Mesenchymal stem cell (in vitro differentiated cells and primary cell): ENCODE data around the gene BBX.
A peak's percentile ranks its signal among the peaks of the same experiment; 100 is the strongest.

ENCODE experiments used
- DNase-seq: peaks from one replicate; pipeline ENCODE4 v3.0.0-alpha.2; 2013
- H2AFZ ChIP-seq: one replicate; pipeline ENCODE4 v1.6.1; 2013; ENCODE audit warnings: low read depth, mild to moderate bottlenecking, control low read depth, inconsistent platforms, low read length, moderate library complexity
- H2AK5ac ChIP-seq: 2 replicates; pipeline ENCODE4 v1.6.1; 2013; ENCODE audit warnings: low read length, moderate library complexity, mild to moderate bottlenecking, inconsistent platforms; ENCODE audit not compliant: severe bottlenecking
- H2BK120ac ChIP-seq: one replicate; pipeline ENCODE4 v1.6.1; 2013; ENCODE audit warnings: low read depth, mild to moderate bottlenecking, inconsistent platforms, low read length, moderate library complexity
- H2BK12ac ChIP-seq, 2 experiments: one replicate each; pipeline ENCODE4 v1.6.1; 2013; ENCODE audit warnings: inconsistent platforms in 2 of 2, low read length in 2 of 2, mild to moderate bottlenecking in 2 of 2, moderate library complexity in 2 of 2, control low read depth in 1 of 2
- H2BK15ac ChIP-seq: one replicate; pipeline ENCODE4 v1.6.1; 2013; ENCODE audit warnings: mild to moderate bottlenecking, low read depth, inconsistent platforms; ENCODE audit not compliant: poor library complexity, severe bottlenecking
- H2BK5ac ChIP-seq: 2 replicates; pipeline ENCODE4 v1.6.1; 2013; ENCODE audit warnings: low read depth, mild to moderate bottlenecking, low read length, control low read depth, inconsistent platforms; ENCODE audit not compliant: poor library complexity, severe bottlenecking
- H3K14ac ChIP-seq, 2 experiments: one replicate each; pipeline ENCODE4 v1.6.1; 2013; ENCODE audit warnings: inconsistent platforms in 2 of 2, low read length in 2 of 2, control low read depth in 1 of 2, mild to moderate bottlenecking in 1 of 2, moderate library complexity in 1 of 2
- H3K18ac ChIP-seq, 2 experiments: one replicate each; pipeline ENCODE4 v1.6.1; 2013; ENCODE audit warnings: inconsistent platforms in 2 of 2, low read length in 2 of 2, control low read depth in 1 of 2, low read depth in 1 of 2, mild to moderate bottlenecking in 1 of 2
- H3K23ac ChIP-seq, 2 experiments: one replicate each; pipeline ENCODE4 v1.6.1; 2013; ENCODE audit warnings: inconsistent platforms in 2 of 2, low read length in 2 of 2, mild to moderate bottlenecking in 2 of 2, moderate library complexity in 2 of 2, control low read depth in 1 of 2
- H3K27ac ChIP-seq: 2 replicates; pipeline ENCODE4 v1.5.1; 2013; ENCODE audit warnings: mild to moderate bottlenecking, moderate library complexity, low read length, control low read depth, inconsistent platforms; ENCODE audit not compliant: poor library complexity, severe bottlenecking
- H3K27me3 ChIP-seq, 2 experiments: 2 replicates each; pipeline versions ENCODE4 v1.6.1 to v1.7.0; 2013; ENCODE audit warnings: low read length in 2 of 2, mild to moderate bottlenecking in 2 of 2, moderate library complexity in 2 of 2, control low read depth in 1 of 2, inconsistent platforms in 1 of 2; ENCODE audit not compliant: control insufficient read depth in 1 of 2, insufficient read depth in 1 of 2
- H3K36me3 ChIP-seq, 2 experiments: 2 replicates each; pipeline versions ENCODE4 v1.6.1 to v1.7.0; 2013; ENCODE audit warnings: low read length in 2 of 2, control low read depth in 1 of 2, inconsistent platforms in 1 of 2, low read depth in 1 of 2, mild to moderate bottlenecking in 1 of 2; ENCODE audit not compliant: insufficient read depth in 2 of 2, control insufficient read depth in 1 of 2
- H3K4ac ChIP-seq, 2 experiments: one replicate each; pipeline ENCODE4 v1.6.1; 2013; ENCODE audit warnings: inconsistent platforms in 2 of 2, low read length in 2 of 2, mild to moderate bottlenecking in 2 of 2, moderate library complexity in 2 of 2, control low read depth in 1 of 2, low read depth in 1 of 2
- H3K4me1 ChIP-seq: 2 replicates; pipeline ENCODE4 v1.6.1; 2013; ENCODE audit warnings: low read depth, low read length, control low read depth; ENCODE audit not compliant: control insufficient read depth, insufficient read depth
- H3K4me2 ChIP-seq: 2 replicates; pipeline ENCODE4 v1.6.1; 2013; ENCODE audit warnings: low read length, mild to moderate bottlenecking, inconsistent platforms; ENCODE audit not compliant: poor library complexity, severe bottlenecking
- H3K4me3 ChIP-seq, 2 experiments: 2 replicates each; pipeline versions ENCODE4 v1.5.1 to v1.7.0; 2013; ENCODE audit warnings: low read length in 2 of 2, mild to moderate bottlenecking in 2 of 2, control low read depth in 1 of 2, low read depth in 1 of 2; ENCODE audit not compliant: insufficient read depth in 1 of 2
- H3K79me1 ChIP-seq: replicated peaks from 2 replicates; pipeline ENCODE4 v1.6.1; 2013; ENCODE audit warnings: mild to moderate bottlenecking, control low read depth, low read length, inconsistent platforms; ENCODE audit not compliant: poor library complexity, severe bottlenecking
- H3K9ac ChIP-seq: 2 replicates; pipeline ENCODE4 v1.7.0; 2013; ENCODE audit warnings: mild to moderate bottlenecking, low read length, moderate library complexity
- H3K9me3 ChIP-seq: 2 replicates; pipeline ENCODE4 v1.7.0; 2013; ENCODE audit warnings: mild to moderate bottlenecking, low read length; ENCODE audit not compliant: control insufficient read depth
- H4K8ac ChIP-seq: one replicate; pipeline ENCODE4 v1.6.1; 2013; ENCODE audit warnings: inconsistent platforms, mild to moderate bottlenecking, low read length, moderate library complexity
- H4K91ac ChIP-seq: one replicate; pipeline ENCODE4 v1.6.1; 2013; ENCODE audit warnings: mild to moderate bottlenecking, low read length, inconsistent platforms
- whole genome bisulfite sequencing: methylation state at CpG from one replicate; pipeline ENCODE4 v1.1.7; 2013; ENCODE audit warnings: mixed read lengths; 5-methylcytosine and 5-hydroxymethylcytosine counted together

The BBX gene

GRCh38 chr3:107739227-107739626 is 216.5 kb downstream of the BBX start:
- H3K9me3 ChIP-seq = no peaks in the 10 kb centered on the region
- no peak overlapping the region for H3K4me2 ChIP-seq
- no peak overlapping the region for H2AFZ ChIP-seq
- H2AK5ac ChIP-seq = no peak overlapping the region
- H4K91ac ChIP-seq = no peak overlapping the region
- H2BK12ac ChIP-seq = no peak overlapping the region
- H3K18ac ChIP-seq = no peak overlapping the region
- no peak overlapping the region for H3K4ac ChIP-seq
- no peak overlapping the region for H2BK5ac ChIP-seq
- H3K14ac ChIP-seq = peak overlapping the region in 1 of 2 experiments; percentile 12
- H3K27me3 ChIP-seq = no peaks in the 10 kb centered on the region
- no peak for DNase-seq
- no peak overlapping the region for H3K4me3 ChIP-seq
- no peak overlapping the region for H3K27ac ChIP-seq
- H4K8ac ChIP-seq = no peak overlapping the region
- WGBS = 66% methylated on average over 3 of the region's 3 CpGs
- H3K23ac ChIP-seq = no peak overlapping the region
- peaks cover 0 to 5% of the 10 kb centered on the region in 2 experiments for H3K36me3 ChIP-seq
- peaks cover 4% of the 10 kb centered on the region for H3K79me1 ChIP-seq
- no peak overlapping the region for H2BK120ac ChIP-seq
- no peak overlapping the region for H2BK15ac ChIP-seq
- no peaks in the 10 kb centered on the region for H3K4me1 ChIP-seq
- no peak overlapping the region for H3K9ac ChIP-seq

- Histone ChIP-seq H3K27ac (no peak overlapping the region), H3K36me3 (no peaks in the 10 kb centered on the region), H4K8ac (no peak overlapping the region), H3K9me3 (no peaks in the 10 kb centered on the region), H2BK120ac (no peak overlapping the region), H3K27me3 (no peaks in the 10 kb centered on the region), H3K4me1 (no peaks in the 10 kb centered on the region), H3K79me1 (peaks cover 4% of the 10 kb centered on the region), H2BK5ac (no peak overlapping the region), H3K4ac (no peak overlapping the region), H2AFZ (no peak overlapping the region), H3K4me2 (no peak overlapping the region), H2BK12ac (no peak overlapping the region), H3K18ac (no peak overlapping the region), H4K91ac (no peak overlapping the region), H3K14ac (no peak overlapping the region), H3K4me3 (no peak overlapping the region), H3K23ac (no peak overlapping the region), H3K9ac (no peak overlapping the region), H2AK5ac (no peak overlapping the region), H2BK15ac (no peak overlapping the region)
- 100% methylated on average over 3 of the region's 6 CpGs for WGBS
- DNase-seq = peak; percentile 45
These were observed 218.5 kb downstream of the BBX start for GRCh38 chr3:107740992-107741896.

GRCh38 chr3:107745354-107745753 is 222.6 kb downstream of the BBX start:
- 92% methylated on average over 4 of the region's 4 CpGs for WGBS
- no peak overlapping the region for H2BK12ac ChIP-seq
- H2AFZ ChIP-seq = no peak overlapping the region

GRCh38 chr3:107752202-107752990 is 229.6 kb downstream of the BBX start:
- H3K9me3 ChIP-seq = no peaks in the 10 kb centered on the region
- no peak overlapping the region for H3K23ac ChIP-seq
- H3K27ac ChIP-seq = no peak overlapping the region
- no peaks in the 10 kb centered on the region for H3K27me3 ChIP-seq
- H3K4me2 ChIP-seq = no peak overlapping the region
- no peak overlapping the region for H3K4ac ChIP-seq
- H4K8ac ChIP-seq = no peak overlapping the region
- 96% methylated on average over 2 of the region's 3 CpGs for WGBS
- no peak overlapping the region for H2AK5ac ChIP-seq
- no peak overlapping the region for H2BK120ac ChIP-seq
- no peaks in the 10 kb centered on the region for H3K4me1 ChIP-seq
- no peak overlapping the region for H2BK12ac ChIP-seq
- no peak overlapping the region for H2BK5ac ChIP-seq
- peaks cover 0 to 14% of the 10 kb centered on the region in 2 experiments for H3K36me3 ChIP-seq
- no peak overlapping the region for H3K14ac ChIP-seq
- H3K9ac ChIP-seq = no peak overlapping the region
- peaks cover under 1% of the 10 kb centered on the region for H3K79me1 ChIP-seq
- no peak overlapping the region for H3K4me3 ChIP-seq
- no peak overlapping the region for H2AFZ ChIP-seq
- H4K91ac ChIP-seq = no peak overlapping the region
- peak; percentile 31 for DNase-seq
- H2BK15ac ChIP-seq = no peak overlapping the region
- H3K18ac ChIP-seq = no peak overlapping the region

More at GRCh38 chr3:107745354-107745753, 222.6 kb downstream of the BBX start:
- Histone ChIP-seq H3K4ac (no peak overlapping the region), H3K14ac (no peak overlapping the region), H4K8ac (no peak overlapping the region), H2BK120ac (no peak overlapping the region), H3K36me3 (no peaks in the 10 kb centered on the region), H2BK15ac (no peak overlapping the region), H3K4me2 (no peak overlapping the region), H3K79me1 (peaks cover 4% of the 10 kb centered on the region), H3K9ac (no peak overlapping the region), H3K4me3 (no peak overlapping the region), H3K23ac (no peak overlapping the region), H4K91ac (no peak overlapping the region), H3K4me1 (no peaks in the 10 kb centered on the region), H2AK5ac (no peak overlapping the region), H2BK5ac (no peak overlapping the region), H3K27ac (no peak overlapping the region), H3K9me3 (no peaks in the 10 kb centered on the region), H3K27me3 (no peaks in the 10 kb centered on the region), H3K18ac (no peak overlapping the region)
- DNase-seq = no peak
